Measurements from ENCODE around the gene CRK.

The CRK gene

DNA sequence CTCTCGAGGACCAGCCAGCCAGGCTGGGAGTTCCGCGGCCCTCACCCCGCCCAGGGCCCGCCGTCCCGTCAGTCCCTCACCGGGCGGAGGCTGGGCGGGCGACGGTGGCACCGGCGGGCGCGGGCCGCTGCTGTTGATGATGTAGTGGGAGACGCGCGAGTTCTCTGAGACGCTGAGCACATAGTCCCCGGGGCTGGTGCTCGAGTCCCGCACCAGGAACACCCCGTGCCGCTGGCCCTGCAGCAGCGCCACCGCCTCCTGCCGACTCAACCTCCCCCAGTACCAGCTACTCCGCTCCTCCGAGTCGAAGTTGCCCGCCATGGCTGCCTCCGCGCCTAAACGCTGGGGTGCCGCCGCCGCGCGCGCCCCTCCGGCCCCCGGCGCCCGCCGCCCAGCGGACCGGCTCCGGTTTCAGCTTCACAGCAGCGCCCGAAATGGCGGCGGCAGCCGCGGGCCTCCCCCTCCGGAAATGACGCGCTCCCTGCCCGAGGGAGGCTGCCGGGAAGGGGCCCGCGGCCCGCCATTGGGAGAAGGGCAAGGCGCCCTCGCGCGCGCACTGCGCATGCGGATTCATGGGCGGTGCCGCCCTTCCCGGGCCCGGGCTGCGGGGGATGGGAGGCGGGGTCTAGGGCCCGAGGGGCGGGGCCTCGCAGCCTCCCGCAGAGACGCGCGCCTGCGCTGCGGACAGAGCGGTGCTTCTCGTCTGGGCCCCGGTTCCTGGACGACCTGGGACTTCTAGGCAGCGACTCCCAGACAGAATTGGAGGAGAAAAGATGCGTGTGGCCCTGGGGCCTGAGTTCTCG lies at the start of gene CRK:
Gene CRK (minus strand): TSS at position 436 of the 803 bp plus-strand sequence. CDS start 115 bp downstream, at position 321.
- FAIRE-seq: no peak

DNA sequence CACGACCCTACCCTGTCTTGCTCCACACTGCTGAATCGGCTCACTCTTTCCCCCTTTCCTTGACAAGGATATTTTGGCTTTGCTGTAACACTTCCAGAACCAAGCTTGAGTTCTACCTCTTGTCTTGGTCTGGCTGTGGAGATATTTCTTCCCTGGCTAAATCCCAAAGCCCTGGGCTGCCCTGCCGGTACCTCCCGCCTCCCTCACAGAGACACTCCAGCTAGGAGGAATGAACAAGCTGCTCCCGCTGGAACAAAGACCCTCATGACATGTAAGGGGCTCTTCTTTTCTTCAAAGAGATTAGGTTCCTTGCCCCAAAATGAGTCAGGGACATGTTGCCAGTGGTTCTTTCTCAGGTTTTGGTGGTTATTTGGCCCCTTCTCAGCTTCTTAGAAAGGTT lies 49.6 kb upstream of the CRK start:
- no peak for FAIRE-seq

GRCh38 chr17:1504866-1505265 lies 48.8 kb upstream of the CRK start:
- FAIRE-seq: no peak

- no peak for FAIRE-seq
Observed at GRCh38 chr17:1503699-1504098, 47.7 kb upstream of the CRK start.

DNA sequence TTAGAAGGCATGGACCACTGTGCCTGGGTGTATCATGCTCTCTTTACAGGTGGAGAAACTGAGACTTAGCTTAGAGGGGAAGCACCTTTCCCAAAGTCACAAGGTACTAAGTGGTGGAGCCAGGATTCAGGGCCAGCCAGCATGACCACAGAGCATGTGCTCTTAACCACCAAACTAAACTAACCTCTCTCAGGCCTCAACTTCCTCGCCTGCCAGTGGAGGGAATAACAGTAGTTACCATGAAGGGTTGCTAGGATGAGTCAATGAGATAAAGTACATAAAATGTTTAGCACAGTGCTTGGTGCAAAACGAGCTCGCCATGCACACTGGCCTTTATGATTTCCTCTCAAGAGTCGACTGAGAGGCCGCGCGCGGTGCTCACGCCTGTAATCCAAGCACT lies 42.8 kb upstream of the CRK start:
- no peak for FAIRE-seq

DNA sequence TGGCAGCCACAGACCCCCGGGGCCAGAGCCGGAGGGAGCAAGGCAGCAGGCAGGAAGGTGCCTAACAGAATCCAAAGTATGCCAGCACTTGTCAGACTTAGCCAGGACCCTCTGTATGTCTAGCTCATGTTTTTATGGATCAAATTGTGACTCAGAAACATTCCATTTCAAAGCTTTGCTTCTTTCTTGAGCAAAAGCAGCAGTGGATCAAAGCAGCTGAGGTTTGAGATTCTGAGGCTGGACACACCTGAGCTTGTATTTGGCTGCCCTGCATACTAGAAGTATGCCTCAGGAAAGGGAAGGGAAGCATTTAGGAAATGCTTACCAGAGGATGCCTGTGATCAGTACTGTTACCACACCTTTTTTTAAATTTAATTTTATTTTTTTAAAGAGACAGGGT lies 42.2 kb upstream of the CRK start:
- FAIRE-seq: no peak

DNA sequence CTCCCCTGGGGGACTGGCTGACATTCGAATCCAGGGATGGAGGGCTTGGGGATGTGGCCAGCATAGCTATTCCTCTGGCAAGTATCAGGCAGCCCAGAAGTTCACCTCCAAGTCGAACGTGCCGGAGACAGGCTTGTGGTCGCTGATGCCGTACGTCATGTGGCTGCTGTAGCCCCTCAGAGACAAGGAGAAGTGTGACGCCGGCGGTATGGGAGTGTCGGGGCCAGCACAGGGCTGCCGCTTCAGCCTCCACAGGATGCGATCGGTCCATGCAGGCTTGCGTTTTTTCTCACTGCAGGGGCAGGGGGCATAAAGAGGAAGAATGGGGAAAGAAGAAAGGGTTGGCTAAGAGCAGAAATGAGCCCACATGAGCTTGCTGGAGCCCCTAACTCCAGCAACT lies 41.8 kb upstream of the CRK start:
- FAIRE-seq: no peak

GRCh38 chr17:1496869-1497268 lies 40.8 kb upstream of the CRK start:
- FAIRE-seq: no peak

DNA sequence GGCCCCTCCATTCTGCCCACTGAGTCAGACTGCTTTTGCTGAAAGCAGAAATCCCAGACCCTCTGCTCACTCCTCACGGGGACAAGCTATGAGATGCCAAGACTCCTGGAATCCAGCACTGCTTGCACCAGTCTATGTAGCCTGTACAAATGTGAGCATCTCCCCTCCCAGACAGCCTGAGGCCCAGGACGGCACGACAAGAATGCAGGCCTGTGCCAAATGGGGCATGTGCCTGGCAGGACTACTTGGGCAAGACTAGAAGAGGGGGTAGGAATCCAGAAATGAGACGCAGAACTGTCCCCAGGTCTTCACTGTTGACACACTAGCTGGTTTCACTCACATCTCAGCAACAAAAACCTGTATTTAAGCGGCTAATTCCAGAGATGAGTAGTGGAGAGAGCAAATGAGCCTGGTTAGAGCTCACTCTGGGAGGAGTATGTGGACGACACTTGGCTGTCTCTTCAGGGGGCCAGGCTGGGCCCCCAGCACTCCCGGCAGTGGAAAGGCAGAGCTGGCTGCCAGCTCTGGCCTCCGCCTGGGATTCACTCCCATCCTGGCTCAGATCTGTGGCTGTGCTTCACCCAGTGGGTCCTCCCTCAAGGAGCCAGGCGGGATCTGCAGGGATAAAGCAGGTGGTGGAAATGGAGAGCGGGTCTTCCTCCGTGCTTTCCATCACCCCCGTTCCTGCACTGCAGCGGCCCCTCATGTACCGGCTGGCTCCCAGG lies 39.4 kb upstream of the CRK start:
- FAIRE-seq: no peak

- no peak for FAIRE-seq
Observed at GRCh38 chr17:1494736-1495253, 38.8 kb upstream of the CRK start.

DNA sequence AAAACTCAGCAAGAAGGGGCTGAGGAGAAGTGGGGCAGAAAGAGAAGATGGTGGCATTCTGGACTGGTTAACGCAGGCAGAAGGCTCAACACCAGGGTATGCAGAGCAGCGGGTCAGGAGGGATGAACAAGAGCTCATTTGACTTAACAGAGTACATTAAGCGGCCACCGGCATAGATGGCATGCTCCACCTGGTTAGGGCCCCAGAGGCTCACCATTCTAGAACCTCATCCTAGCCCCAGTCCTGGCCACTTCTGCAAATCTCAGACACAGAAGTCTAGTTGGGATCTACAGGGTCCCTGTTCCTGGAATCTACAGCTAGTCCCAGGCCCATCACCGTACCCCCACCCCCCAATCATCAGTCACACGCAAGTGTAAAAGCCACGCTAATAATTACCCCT lies 38.2 kb upstream of the CRK start:
- no peak for FAIRE-seq

DNA sequence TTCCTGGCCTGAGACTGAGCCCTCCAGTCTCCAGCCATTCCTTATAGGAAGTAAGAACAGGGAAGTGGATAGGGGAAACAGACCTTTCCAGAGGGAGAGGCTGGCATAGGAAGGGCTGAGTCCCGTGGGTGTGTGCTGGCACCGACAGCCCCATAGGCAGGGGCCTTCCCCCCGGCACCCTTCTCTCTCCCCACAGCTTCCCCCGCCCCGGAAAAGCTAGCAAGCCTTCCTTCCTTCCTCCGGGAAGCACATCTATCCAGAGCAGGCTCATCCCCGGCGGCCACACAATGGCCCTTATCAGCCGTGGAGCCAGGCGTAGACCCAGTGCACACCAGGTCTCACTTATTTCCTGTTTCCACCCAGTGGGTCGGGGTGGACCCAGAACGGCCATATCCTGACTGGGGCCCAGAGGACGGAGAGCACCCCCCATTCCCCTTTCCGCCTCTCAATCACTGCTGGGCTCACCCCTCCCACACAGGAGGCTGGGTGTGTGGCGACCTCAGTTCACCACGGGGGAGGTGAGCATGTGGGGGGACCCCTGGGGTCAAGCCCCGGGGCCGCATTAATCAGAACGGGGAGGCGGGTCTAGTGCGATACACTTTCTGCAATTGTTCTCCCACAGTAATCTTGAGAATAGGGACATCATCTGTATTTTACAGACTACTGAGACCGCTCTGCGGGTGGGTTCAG lies 37.4 kb upstream of the CRK start:
- FAIRE-seq: no peak

DNA sequence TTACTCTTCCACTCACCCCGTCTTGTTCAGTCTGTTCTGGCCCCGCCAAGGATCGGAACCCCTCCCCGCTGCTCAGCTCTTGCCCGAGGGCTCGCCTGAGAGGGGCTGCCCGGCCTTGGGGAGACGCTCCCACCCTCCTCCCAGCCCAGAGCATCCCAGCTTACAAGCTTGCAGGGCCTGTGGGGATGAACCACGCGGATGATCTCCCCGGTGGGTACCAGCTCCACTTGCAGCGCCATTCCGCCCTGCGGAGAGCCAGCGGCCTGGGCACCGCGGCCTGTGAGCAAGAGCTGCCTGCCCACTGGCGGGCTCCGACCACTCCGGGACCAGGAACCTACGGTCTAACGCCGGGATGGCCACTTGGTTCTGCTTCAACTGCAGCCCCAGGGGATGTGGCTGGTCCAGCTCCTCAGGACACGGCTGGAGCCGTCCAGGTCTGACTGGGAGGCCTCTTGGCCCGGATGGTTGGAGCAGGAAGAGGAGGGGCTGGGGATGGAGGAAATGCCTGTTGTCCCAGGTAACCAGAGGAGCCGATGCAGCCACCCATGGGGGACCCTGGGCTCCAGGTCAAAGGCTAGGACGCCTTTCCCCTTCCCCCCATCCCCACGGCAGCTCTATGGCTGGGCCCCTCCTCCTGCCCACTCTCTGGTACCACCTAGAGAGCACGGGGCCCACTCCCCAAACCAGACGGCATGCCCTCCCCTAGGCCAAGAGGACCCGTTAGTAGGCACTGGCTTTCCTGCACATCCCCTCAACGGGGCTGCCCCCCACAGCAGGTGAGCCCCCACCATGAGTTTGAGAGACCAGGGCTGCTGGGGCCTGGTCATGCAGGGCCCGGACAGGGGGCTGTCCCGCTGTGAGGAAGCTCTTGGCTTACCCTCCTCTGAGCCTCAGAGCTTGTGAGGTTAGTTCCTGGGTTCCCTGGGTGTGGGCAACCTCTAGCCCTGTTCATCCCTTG lies 36.5 kb upstream of the CRK start, which contains the start of gene MYO1C:
Gene MYO1C (minus strand): TSS at position 438 of the 958 bp plus-strand sequence. CDS start 199 bp downstream, at position 239.
- FAIRE-seq: no peak

DNA sequence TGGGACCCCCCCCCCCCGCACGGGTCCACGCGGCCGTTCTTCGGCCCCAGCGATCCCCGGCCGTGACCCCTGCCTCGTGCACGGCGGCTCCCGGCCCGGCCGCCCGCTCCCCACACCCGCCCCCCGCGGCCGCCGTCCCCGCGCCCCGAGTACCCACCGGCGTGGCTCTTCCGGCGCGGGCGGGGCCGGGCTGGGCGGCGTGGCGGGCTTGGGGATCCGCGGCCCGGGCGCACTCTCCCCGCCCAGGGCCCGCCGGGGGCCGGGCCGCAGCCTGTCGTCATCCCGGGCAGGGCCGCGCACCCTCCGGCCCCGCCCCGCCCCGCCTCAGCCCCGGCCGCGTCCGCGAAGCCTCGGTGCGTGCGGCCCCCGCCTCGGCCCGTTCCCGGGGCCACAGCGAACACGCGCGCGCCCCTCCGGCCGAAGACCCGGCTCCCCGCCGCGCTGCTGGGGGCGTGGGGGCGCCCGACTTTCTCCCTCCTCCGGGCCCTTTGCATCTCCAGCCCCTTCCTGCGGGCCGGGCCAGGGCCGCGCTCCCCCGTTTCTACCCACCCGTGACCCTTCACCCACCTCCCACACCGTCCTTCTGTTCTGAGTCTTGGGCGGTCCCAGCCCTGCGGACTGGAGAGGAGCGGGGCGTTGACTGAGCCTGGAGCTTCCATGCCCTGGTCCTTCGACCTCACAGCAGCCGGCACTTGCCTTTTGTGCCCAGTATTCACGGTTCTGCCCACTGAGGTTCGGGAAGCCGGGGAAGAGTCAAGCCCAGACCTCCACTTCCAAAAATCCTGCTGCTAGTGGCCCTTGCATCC lies 35.6 kb upstream of the CRK start:
- no peak for FAIRE-seq

- FAIRE-seq: no peak
Observed at GRCh38 chr17:1490643-1491442, 34.8 kb upstream of the CRK start.

- no peak for FAIRE-seq
Observed at GRCh38 chr17:1488826-1489270, 32.8 kb upstream of the CRK start.

- no peak for FAIRE-seq
Observed at GRCh38 chr17:1487939-1488825, 32.1 kb upstream of the CRK start.

- no peak for FAIRE-seq
Observed at GRCh38 chr17:1486802-1487695, 31.0 kb upstream of the CRK start.
